Liver (tissue), 3 donors: ENCODE data around the gene KIF11.

ENCODE experiments used
- FOXA1 ChIP-seq: IDR thresholded peaks from 2 replicates; pipeline ENCODE4 v1.6.1; 2016; ENCODE audit warnings: antibody characterized with exemption
- GABPA ChIP-seq, 2 donors: IDR thresholded peaks in 1 of 2; conservative IDR thresholded peaks in 1 of 2; 2 replicates each; pipeline ENCODE4 v1.6.1; 2016; ENCODE audit warnings: antibody characterized with exemption in 2 of 2, mild to moderate bottlenecking in 1 of 2, moderate library complexity in 1 of 2
- TF ChIP-seq, protein P1 (sequence below): IDR thresholded peaks from 2 replicates; pipeline ENCODE4 v1.6.1; 2016; ENCODE audit warnings: antibody characterized with exemption
- TF ChIP-seq, protein P2 (sequence below): fragments of 150-350 bp; IDR thresholded peaks from 2 replicates; pipeline ENCODE4 v1.5.1; 2017; ENCODE audit warnings: improper control_type of control experiment, low read depth, low read length; ENCODE audit not compliant: missing input control
- donor health status: healthy.
- donor health status: healthy.

DNA sequence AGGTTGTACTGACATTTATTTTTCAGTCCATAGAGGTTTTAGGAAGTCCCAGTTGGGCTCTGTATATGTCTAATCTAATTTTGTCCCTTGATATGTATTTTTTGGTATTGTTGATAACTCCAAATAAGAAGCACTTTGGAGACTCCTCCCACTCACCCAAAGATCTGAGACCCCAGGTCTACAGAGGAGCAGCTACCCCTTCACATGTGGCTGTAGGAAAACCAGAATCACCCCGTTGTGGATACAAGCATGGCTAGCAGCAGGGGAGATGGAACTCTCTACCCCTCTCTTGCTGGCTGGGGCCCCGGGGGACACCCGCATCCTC is 106.2 kb downstream of the KIF11 start:
- TF ChIP-seq, protein P1, sequence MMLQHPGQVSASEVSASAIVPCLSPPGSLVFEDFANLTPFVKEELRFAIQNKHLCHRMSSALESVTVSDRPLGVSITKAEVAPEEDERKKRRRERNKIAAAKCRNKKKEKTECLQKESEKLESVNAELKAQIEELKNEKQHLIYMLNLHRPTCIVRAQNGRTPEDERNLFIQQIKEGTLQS: no peak
- TF ChIP-seq, protein P2, sequence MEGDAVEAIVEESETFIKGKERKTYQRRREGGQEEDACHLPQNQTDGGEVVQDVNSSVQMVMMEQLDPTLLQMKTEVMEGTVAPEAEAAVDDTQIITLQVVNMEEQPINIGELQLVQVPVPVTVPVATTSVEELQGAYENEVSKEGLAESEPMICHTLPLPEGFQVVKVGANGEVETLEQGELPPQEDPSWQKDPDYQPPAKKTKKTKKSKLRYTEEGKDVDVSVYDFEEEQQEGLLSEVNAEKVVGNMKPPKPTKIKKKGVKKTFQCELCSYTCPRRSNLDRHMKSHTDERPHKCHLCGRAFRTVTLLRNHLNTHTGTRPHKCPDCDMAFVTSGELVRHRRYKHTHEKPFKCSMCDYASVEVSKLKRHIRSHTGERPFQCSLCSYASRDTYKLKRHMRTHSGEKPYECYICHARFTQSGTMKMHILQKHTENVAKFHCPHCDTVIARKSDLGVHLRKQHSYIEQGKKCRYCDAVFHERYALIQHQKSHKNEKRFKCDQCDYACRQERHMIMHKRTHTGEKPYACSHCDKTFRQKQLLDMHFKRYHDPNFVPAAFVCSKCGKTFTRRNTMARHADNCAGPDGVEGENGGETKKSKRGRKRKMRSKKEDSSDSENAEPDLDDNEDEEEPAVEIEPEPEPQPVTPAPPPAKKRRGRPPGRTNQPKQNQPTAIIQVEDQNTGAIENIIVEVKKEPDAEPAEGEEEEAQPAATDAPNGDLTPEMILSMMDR: no peak
- TF ChIP-seq GABPA (IDR thresholded peaks at IDR 0.05 in 1 of 2, conservative IDR thresholded peaks at IDR 0.05 in 1 of 2): no peak
- TF ChIP-seq FOXA1: no peak
